HG03108 (cell line): Measurements from ENCODE around the gene NREP.

Experiments
- ATAC-seq: cut with Tn5 transposase; IDR thresholded peaks from one replicate; pipeline ENCODE4 v1.9.1; 2021; ENCODE audit warnings: moderate library complexity; ENCODE audit not compliant: unreplicated experiment

The NREP gene

DNA sequence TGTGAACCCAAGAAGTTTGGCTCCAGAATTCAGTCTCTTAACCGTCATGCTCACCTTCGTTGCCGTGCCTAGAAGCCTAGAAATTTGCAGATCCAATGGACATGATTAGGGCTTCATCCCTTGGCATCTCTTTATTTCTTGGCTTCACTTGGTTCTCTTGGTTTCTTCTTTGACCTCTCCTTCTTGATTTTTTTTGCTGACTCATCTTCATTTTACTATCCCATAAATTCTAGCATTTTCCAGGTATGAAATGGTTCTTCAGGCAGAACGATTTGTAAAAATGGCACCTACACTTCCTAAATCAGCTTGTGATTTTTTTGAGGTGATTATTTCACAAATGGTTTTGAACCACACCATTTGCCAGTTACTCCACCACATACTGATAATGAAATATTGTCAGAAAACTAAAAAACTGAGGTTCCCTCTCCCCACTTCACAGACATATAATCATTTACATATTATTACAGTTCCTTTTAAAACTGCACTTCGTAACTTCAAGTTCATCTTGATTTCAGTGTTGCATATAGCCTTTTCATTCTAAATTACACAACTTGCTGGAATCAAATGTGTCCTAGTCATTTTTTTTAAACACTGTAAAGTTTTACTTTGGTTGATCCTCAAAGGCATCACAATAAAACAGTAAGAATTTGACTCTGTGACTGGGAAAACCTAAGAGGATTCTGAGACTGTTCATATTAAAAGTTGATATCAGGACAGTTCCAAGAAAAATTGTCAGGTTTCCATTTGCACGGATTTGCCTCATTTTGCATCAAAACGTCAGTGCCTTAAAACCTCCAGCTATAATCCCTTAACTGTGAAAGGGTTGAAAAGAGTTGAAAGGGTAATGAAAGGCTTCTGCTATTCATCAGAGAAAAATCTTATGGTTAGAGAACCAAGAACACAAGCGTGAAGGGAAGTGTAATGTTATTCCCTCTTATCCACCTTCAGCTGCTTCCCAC lies 8.9 kb upstream of the NREP start:
- no peak for ATAC-seq

GRCh38 chr5:111764019-111764418 lies 7.0 kb upstream of the NREP start:
- ATAC-seq = no peak

DNA sequence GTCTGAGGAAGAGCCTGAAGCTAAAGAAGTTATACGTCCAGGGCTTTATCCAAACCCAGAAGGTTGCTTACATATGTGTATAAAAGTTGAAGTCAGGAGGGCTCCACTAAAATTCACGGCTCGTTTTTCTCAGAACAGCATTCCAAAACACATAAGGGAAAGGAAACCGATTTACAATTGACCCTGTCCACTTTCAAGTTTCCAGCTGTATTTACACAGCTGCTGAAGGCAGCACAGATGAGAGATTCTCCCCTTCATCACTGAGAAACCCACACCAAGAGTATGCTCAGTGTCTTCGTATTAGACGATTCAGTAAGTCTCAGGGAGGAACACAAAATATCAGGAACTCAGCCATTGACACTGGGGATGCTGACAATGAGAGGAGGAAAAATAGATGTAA lies 5.9 kb upstream of the NREP start:
- no peak for ATAC-seq

GRCh38 chr5:111758284-111758628 lies 1.3 kb upstream of the NREP start:
- no peak for ATAC-seq

GRCh38 chr5:111757355-111758283 lies 625 bp upstream of the NREP start:
- ATAC-seq = peak; percentile 70

- no peak for ATAC-seq
Observed at GRCh38 chr5:111755942-111756381, 1.0 kb downstream of the NREP start.

GRCh38 chr5:111755345-111755941 lies 1.6 kb downstream of the NREP start:
- ATAC-seq = no peak

DNA sequence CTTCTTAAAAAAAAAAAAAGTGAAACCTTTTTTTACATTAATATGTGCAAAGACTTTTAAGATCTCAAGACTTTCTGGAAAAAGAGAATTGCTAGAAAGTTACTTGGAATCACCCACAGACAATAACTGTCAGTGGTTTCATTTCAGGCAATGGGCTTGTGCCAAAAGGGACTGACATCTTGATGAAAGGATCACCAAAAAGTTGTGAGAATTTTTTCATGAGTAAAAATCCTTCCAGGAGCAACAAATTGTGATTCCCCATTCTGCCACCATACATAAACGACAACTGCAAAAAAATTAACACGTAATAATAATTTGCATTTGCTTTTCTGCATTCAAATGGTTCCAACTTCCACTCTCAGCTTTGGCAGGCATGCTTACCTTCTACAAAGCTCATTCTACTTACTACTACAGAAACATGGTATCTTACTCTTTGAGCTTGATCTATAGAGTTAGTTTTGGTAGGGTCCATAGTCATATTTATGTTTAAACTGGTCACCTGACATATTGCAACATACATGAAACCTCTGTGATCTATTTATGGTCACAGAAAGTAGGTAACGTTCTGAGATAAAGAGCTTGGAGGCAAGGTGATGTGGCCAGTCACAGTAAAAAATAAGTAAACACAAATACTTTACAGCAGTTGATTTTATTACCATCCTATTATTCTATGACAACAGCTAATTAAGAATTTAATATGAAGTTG lies 3.0 kb downstream of the NREP start:
- no peak for ATAC-seq

GRCh38 chr5:111752426-111752965 lies 4.5 kb downstream of the NREP start:
- ATAC-seq = no peak

GRCh38 chr5:111749303-111750026 lies 7.5 kb downstream of the NREP start:
- ATAC-seq = no peak

DNA sequence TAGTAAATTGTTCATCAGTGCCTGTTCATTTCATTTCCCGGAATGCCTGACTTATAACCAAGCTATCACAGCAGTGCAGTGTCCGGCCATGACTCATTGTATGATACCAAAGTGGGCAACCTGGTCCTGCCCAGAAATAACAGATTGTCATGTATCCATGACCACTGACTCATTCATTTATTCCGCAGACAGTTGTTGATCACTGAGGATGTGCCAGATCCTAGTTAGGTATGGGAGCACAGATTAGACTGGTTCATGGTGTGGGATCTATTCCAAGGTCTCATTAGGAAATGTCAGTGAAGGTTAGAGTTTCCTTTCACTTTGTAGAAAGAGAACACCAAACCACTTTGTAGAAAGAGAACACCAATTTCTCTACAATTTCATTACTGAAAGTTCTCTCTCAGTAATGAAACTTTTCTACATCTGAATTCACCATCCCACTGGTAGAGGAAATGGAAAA lies 8.7 kb downstream of the NREP start:
- no peak for ATAC-seq

- no peak for ATAC-seq
Observed at GRCh38 chr5:111747337-111747736, 9.7 kb downstream of the NREP start.

- ATAC-seq = no peak
Observed at GRCh38 chr5:111746791-111747190, 10.2 kb downstream of the NREP start.

DNA sequence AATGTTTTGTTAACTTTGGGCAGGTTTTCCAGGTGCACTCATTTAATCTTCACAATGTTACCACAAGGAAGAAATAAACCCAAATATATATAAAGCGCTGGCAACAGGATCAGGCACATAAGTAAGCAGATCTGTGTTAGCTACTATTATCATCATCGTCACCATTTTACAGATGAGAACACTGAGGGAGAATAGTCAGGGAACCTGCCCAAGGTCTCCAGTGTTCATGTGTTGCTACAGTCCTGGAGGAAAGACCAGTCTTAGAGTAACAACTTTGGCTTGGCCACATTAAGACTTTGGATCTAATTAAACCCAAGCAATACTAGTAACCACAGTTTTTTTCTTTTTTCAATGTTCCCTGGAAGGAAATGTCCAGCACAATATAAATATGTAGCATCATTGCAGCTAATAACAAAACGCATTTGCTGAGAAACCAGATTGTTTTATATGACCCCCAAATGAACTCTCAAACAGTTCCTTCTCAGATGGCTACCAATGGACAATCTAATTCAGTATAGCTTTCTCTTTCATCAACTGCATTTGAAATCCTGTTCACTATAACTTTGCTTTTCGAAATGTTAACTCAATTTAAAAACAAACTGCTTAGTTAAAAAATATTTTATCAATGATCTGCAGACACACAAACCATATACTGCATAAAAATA lies 11.8 kb downstream of the NREP start:
- no peak for ATAC-seq

DNA sequence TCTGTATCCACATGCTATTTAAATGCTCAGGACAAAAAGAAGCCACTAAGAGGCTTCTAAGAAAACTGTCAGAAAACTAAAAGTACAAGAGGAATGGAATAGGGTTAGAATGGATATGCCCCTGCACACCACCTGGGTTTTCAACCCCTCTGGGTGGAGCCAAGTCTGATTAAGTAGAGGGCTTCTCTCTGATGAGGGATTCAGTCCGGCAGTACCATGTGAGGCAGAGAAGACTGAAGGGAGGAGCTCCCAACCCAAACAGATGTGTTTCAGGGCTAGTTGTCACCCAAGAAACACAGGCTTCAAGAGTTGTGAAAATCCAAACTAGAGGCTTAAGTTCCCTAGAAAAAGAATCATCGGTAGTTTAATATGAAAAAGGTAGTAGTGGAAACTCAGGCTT lies 12.5 kb downstream of the NREP start:
- ATAC-seq = no peak

GRCh38 chr5:111743988-111744387 lies 13.0 kb downstream of the NREP start:
- no peak for ATAC-seq

GRCh38 chr5:111743512-111743911 lies 13.5 kb downstream of the NREP start:
- ATAC-seq = no peak

DNA sequence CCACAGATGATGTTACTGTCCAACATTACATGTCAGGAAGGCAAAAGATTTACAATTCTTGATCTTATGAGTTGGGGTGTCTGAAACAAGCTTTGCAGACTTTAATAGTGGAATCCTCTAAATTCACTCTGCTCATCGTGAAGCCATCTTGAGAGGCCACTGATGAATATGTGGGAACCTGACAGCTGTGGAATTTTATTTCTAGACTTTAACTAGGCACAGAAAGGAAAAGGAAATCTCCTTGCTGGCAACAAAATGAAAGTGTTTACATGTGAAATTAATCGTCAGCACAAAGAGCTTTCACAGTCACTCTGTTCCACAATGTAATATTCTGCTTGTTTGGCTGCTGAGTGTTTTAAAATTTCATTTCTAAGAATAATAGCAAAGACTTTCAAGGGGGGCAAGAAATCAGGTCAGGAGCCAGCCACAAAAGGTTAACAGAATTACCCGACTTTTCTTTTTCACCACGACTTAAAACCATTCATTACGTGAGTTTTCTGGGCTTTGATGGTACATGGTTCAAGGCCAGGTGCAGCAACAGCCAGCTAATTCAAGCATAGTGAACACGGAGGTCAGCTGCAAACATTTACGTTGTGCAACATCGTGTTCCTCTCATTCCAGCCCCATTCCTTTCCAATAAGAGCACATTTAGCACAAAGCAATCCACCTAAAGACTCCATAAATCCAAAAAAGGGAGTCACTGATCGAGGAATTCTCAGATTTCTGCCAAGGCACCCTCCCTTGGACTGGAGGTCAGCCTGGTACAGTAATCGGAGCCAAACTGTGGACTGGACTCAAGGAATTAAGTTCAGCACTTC lies 14.6 kb downstream of the NREP start:
- ATAC-seq = no peak
